GM21528 (cell line): ENCODE data around the gene TEX26.

ENCODE experiments used
- ATAC-seq: cut with Tn5 transposase; IDR thresholded peaks from one replicate; pipeline ENCODE4 v1.9.1; 2021; ENCODE audit warnings: mild to moderate bottlenecking, moderate library complexity; ENCODE audit not compliant: unreplicated experiment, low FRiP score

Gene TEX26

GRCh38 chr13:30974350-30974749 is 41.9 kb downstream of the TEX26 start:
- ATAC-seq = no peak

GRCh38 chr13:30976025-30976424 is 43.6 kb downstream of the TEX26 start:
- ATAC-seq = no peak

- ATAC-seq = no peak
Observed at GRCh38 chr13:30978981-30979956, 46.8 kb downstream of the TEX26 start.

- no peak for ATAC-seq
Observed at GRCh38 chr13:30982506-30982905, 50.0 kb downstream of the TEX26 start.

GRCh38 chr13:30982906-30983305 is 50.5 kb downstream of the TEX26 start:
- no peak for ATAC-seq

DNA sequence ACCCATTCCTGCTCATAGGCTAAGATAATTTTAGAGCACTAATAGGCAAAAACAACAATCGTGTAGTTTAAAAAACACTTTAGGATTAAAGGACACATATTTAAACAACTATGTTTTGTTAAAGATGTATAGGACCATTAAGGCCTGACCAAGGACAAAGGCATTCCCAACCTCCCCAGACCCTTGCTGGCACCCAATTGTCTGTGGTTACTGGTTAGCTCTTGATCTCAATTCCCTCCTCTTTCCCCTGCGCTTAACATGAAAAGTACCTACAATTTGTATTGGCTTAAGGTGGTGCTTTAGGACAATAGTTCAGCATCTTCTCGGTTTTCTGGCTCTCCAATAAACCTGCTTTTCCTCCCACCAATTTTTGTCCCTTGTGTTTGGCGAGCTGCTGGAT is 51.0 kb downstream of the TEX26 start:
- no peak for ATAC-seq

DNA sequence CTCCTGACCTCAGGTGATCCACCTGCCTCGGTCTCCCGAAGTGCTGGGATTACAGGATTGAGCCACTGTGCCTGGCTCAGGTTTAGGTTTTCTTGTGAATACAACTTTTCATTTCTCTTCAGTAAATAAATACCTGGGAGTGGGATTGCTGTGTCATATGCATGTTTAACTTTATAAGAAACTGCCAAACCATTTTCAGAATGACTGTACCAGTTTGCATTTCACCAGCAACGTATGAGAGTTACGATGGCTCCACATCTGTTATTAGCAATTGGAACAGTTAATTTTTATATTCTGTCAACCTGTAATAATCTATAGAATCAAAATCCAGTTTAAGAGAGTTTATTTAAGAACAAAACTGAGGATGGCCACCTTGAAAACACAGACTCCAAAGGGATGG is 52.2 kb downstream of the TEX26 start:
- no peak for ATAC-seq

DNA sequence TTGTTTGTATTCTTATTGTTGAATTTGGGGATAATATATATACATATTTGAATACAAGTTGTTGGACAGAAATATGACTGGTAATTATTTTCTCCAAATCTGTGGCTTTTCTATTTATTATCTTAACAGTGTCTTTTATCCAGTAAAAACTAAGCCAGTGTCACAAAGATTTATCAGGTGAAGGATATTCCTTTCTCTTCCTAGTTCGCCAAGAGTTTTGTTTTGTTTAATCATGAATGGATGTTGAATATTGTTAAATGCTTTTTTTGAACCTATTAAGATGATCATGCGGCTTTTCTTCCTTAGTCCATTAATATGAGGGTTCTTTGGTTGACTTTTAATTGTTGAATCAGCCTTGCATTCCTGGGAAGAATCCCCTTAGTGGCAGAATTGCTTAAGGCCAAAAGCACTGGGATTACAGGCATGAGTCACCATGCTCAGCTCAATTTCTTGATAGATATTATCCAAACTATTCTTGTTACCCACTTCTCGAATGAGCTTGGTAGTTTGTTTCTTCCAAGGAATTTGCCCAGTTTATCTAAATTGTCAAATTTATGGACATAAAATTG is 53.3 kb downstream of the TEX26 start:
- no peak for ATAC-seq

DNA sequence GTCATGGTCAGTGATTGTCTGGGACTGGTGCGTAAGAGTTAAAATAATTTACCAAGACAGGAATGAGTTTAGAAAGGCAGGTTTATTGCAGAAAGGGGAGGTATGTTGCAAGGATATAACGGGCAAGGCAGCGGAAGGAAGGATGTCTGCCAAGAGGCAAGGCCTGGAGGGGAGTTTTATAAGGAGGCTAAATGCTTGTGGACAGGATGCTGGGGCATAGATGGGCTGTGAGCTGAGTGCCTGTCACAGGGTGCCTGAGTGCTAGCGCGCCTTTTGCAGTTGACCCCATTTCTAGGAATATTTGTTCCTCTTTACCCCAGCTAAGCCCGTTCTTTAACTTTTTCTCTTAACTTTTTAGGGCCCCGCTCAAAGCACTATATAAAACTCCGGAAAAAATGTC is 58.7 kb downstream of the TEX26 start:
- ATAC-seq = no peak

- no peak for ATAC-seq
Observed at GRCh38 chr13:30991922-30992321, 59.5 kb downstream of the TEX26 start.

- ATAC-seq = no peak
Observed at GRCh38 chr13:30995331-30995730, 62.9 kb downstream of the TEX26 start.

GRCh38 chr13:30997697-30998096 is 65.2 kb downstream of the TEX26 start:
- no peak for ATAC-seq

- no peak for ATAC-seq
Observed at GRCh38 chr13:30998136-30999088, 66.0 kb downstream of the TEX26 start.

GRCh38 chr13:31000889-31001288 is 68.4 kb downstream of the TEX26 start:
- no peak for ATAC-seq

DNA sequence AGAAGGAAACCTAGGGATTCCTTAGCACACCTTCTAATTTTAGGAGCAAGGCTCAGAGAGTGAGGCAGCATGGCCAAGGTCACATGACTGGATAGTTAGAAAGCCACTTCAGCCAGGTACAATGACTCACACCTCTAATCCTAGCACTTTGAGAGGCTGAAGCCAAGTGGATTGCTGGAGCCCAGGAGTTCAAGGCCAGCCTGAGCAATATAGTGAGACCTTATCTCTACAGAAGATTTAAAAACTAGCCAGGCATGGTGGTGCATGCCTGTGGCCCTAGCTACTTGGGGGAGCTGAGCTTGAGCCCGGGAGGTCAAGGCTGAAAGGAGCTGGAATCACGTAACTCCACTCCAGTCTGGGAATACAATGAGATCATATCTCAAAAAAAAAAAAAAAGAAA is 69.2 kb downstream of the TEX26 start:
- no peak for ATAC-seq

GRCh38 chr13:31005066-31005465 is 72.6 kb downstream of the TEX26 start:
- no peak for ATAC-seq

DNA sequence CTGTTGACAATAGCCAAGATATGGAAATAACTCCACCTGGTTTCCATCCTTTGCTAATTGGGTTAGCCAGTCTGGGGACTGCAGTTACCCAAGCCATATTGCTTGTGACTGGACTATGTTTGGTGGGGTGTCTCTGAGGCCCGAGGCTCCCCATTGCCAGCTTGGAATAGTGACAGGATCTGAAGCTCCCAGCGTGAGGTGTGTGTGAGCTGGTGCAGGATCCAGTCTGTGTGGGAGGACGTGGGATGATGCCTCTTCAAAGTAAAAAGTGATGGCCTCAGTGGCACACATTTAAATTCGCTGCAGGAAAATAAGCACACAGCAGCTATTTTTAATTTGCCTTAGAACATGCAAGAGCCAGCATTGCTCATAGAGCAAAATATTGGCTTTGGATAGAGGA is 75.0 kb downstream of the TEX26 start:
- no peak for ATAC-seq

DNA sequence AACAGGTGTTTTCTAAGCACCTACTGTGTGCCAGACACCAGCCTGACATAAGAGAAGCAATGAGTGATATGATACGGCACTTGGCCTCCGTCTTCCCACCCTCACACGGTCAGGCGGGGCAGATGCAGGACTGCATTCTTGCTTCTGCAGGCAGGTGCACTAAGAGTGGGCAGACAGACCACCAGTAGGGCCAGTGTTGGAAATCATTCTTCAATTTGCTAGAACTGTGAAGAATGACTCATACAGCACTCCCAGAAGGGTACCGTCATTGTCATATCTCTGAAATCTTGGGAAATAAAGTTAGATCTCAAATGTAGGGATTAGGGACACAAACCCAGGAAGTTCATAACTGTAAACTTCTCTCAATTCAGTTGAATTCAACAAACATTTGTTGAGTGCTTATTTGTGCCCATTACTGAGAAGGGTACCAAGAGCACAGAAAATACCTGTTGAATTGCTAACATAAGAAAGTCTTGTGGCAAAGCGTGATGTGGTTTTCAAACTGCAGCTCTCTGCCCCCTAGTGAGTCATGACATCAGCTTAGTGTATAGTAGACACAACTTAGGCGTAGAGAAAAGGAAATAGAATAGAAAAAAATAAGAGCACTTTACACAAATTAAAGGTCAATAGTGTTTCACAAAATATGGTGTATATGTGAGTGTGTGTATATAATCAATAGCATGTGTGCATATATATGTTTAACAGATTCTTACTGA is 76.1 kb downstream of the TEX26 start:
- ATAC-seq = no peak

- ATAC-seq = no peak
Observed at GRCh38 chr13:31009166-31009565, 76.7 kb downstream of the TEX26 start.

GRCh38 chr13:31010296-31010695 is 77.8 kb downstream of the TEX26 start:
- ATAC-seq = no peak
